Parathyroid adenoma (tissue), 2 donors: ENCODE data around the gene GAK.

Experiments used
- H2AFZ ChIP-seq: fragments of 300-600 bp; sonication (generic); one replicate; pipeline ENCODE4 v1.7.0; 2017; ENCODE audit warnings: antibody characterized with exemption, mild to moderate bottlenecking
- H3K27ac ChIP-seq: fragments of 300-600 bp; sonication (generic); one replicate; pipeline ENCODE4 v1.7.0; 2017
- H3K27me3 ChIP-seq: fragments of 300-600 bp; sonication (generic); one replicate; pipeline ENCODE4 v1.7.0; 2017; ENCODE audit warnings: low read length; ENCODE audit not compliant: control insufficient read depth, insufficient read depth
- H3K36me3 ChIP-seq: fragments of 300-600 bp; sonication (generic); one replicate; pipeline ENCODE4 v1.7.0; 2017; ENCODE audit warnings: low read length; ENCODE audit not compliant: control insufficient read depth, insufficient read depth
- H3K4me1 ChIP-seq: fragments of 300-600 bp; sonication (generic); one replicate; pipeline ENCODE4 v1.7.0; 2017; ENCODE audit warnings: control low read depth
- H3K4me2 ChIP-seq: fragments of 300-600 bp; sonication (generic); one replicate; pipeline ENCODE4 v1.7.0; 2017; ENCODE audit warnings: low read length
- H3K4me3 ChIP-seq: fragments of 300-600 bp; sonication (generic); one replicate; pipeline ENCODE4 v1.7.0; 2017; ENCODE audit warnings: low read depth, low read length
- H3K79me2 ChIP-seq: fragments of 300-600 bp; sonication (generic); one replicate; pipeline ENCODE4 v1.7.0; 2017; ENCODE audit warnings: control low read depth
- H3K9ac ChIP-seq: fragments of 300-600 bp; sonication (generic); one replicate; pipeline ENCODE4 v1.7.0; 2017; ENCODE audit warnings: mild to moderate bottlenecking
- H3K9me3 ChIP-seq: fragments of 300-600 bp; sonication (generic); one replicate; pipeline ENCODE4 v1.7.0; 2017; ENCODE audit warnings: low read length; ENCODE audit not compliant: control insufficient read depth
- TF ChIP-seq, protein P1 (sequence below): fragments of 300-600 bp; sonication (generic); IDR thresholded peaks from one replicate; pipeline ENCODE4 v1.7.0; 2017; ENCODE audit warnings: antibody characterized with exemption, mild to moderate bottlenecking
- donor health status: primary hyperparathyroidism.

The GAK gene

DNA sequence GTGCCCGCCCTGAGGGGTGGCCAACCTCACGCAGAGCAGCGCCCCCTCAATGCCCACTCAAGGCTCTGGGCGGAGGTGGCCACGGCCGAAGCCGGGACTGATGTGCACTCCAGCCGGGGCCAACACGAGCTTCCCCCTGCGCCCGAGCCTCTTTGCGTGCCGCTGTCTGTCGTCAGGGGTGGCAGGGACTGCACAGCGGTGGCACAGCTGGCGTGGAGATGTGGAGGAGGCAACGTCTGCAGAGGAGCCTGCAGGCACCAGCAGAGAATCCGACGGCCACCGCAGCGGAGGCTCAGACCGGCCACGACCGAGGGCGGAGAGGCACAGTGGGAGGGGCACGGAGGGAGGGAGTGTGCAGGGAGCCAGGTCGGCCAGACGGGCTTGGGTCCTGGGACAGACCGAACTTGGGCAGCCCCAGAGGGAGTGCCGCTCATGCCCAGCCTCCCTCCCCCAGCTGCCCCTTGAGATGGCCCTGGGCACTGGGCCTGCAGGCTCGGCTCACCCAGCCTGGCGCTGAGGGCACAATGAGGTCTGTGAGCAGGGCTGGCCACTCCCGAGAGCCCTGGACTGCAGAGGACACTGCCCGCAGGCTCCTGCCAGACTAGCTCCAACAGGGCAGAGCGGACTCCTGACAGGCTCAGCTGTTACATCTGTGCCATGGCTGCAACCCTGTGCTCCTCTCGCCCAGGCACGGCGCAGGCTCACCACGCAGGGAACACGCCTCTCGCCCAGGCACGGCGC, 59.7 kb downstream of the GAK start:
- H3K4me3 ChIP-seq = no peak overlapping the region
- H3K79me2 ChIP-seq = no peaks in the 10 kb centered on the region
- no peaks in the 10 kb centered on the region for H3K4me1 ChIP-seq
- no peaks in the 10 kb centered on the region for H3K36me3 ChIP-seq
- no peaks in the 10 kb centered on the region for H3K27me3 ChIP-seq
- TF ChIP-seq, protein P1, sequence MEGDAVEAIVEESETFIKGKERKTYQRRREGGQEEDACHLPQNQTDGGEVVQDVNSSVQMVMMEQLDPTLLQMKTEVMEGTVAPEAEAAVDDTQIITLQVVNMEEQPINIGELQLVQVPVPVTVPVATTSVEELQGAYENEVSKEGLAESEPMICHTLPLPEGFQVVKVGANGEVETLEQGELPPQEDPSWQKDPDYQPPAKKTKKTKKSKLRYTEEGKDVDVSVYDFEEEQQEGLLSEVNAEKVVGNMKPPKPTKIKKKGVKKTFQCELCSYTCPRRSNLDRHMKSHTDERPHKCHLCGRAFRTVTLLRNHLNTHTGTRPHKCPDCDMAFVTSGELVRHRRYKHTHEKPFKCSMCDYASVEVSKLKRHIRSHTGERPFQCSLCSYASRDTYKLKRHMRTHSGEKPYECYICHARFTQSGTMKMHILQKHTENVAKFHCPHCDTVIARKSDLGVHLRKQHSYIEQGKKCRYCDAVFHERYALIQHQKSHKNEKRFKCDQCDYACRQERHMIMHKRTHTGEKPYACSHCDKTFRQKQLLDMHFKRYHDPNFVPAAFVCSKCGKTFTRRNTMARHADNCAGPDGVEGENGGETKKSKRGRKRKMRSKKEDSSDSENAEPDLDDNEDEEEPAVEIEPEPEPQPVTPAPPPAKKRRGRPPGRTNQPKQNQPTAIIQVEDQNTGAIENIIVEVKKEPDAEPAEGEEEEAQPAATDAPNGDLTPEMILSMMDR = no peak
- H3K9me3 ChIP-seq = no peaks in the 10 kb centered on the region
- no peak overlapping the region for H2AFZ ChIP-seq
- H3K9ac ChIP-seq = no peak overlapping the region
- H3K27ac ChIP-seq = no peak overlapping the region
- H3K4me2 ChIP-seq = no peak overlapping the region

DNA sequence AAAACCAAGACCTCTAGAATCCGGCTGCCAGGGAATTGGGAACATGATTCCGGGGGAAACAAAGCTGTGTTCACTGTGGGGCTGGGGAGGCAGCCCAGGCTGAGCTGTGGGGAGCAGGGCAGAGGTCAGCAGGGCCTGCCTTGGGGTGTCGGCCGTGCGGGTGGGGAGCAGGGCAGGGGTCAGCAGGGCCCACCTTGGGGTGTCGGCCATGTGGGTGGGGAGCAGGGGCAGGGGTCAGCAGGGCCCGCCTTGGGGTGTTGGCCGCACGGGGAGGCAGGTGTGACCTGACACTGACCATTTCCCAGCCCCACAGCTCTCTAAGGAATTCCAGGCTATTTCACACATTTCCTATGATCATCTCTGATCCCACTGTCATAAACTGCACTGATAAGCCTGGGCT, 60.6 kb downstream of the GAK start:
- Histone ChIP-seq H3K9ac (no peak overlapping the region), H3K79me2 (no peaks in the 10 kb centered on the region), H3K36me3 (no peaks in the 10 kb centered on the region), H3K4me2 (no peak overlapping the region), H3K27me3 (no peaks in the 10 kb centered on the region), H3K4me3 (no peak overlapping the region), H3K27ac (no peak overlapping the region), H3K9me3 (no peaks in the 10 kb centered on the region), H3K4me1 (no peaks in the 10 kb centered on the region), H2AFZ (no peak overlapping the region)
- TF ChIP-seq, protein P1 = no peak

DNA sequence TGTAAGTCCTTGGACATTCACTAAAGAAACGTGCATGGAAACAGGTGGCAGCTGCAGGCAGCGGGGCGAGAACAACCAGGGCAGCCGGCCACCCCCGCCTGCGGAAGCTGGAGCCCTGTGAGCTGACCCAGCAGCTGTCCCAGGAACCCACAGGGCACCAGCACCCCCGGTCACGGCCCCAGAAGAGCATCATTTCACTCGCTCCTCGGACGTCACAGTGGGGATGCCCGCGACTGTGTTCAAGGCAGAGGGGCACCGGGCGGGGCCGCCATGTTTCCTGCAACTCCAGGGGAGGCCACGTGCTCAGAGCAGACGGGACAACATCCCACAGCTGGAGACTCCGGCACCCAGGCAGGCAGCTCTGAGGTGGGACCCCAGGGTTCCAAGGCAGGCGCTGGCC, 61.2 kb downstream of the GAK start:
- H3K36me3 ChIP-seq = no peaks in the 10 kb centered on the region
- H2AFZ ChIP-seq = no peak overlapping the region
- no peaks in the 10 kb centered on the region for H3K4me1 ChIP-seq
- H3K4me3 ChIP-seq = no peak overlapping the region
- TF ChIP-seq, protein P1 = no peak
- H3K9me3 ChIP-seq = no peaks in the 10 kb centered on the region
- H3K4me2 ChIP-seq = no peak overlapping the region
- H3K79me2 ChIP-seq = no peaks in the 10 kb centered on the region
- no peaks in the 10 kb centered on the region for H3K27me3 ChIP-seq
- H3K27ac ChIP-seq = no peak overlapping the region
- no peak overlapping the region for H3K9ac ChIP-seq

DNA sequence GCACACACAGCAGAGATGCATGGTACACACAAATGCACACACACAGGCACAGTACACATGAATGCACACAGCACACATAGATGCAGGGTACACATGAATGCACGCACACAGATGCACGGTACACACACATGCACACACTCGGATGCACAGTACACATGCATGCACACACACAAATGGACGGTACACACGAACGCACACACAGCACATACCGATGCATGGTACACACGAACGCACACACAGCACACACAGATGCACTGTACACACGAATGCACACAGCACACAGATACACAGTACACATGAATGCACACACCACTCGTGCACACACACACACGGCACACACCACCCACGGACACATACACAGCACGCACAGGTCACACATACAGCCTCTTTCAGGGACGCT, 62.3 kb downstream of the GAK start:
- Histone ChIP-seq H3K27ac (no peak overlapping the region), H3K36me3 (no peaks in the 10 kb centered on the region), H3K79me2 (no peaks in the 10 kb centered on the region), H3K9ac (no peak overlapping the region), H3K4me1 (no peaks in the 10 kb centered on the region), H2AFZ (no peak overlapping the region), H3K9me3 (no peaks in the 10 kb centered on the region), H3K27me3 (no peaks in the 10 kb centered on the region), H3K4me3 (no peak overlapping the region), H3K4me2 (no peak overlapping the region)
- TF ChIP-seq, protein P1 = no peak

DNA sequence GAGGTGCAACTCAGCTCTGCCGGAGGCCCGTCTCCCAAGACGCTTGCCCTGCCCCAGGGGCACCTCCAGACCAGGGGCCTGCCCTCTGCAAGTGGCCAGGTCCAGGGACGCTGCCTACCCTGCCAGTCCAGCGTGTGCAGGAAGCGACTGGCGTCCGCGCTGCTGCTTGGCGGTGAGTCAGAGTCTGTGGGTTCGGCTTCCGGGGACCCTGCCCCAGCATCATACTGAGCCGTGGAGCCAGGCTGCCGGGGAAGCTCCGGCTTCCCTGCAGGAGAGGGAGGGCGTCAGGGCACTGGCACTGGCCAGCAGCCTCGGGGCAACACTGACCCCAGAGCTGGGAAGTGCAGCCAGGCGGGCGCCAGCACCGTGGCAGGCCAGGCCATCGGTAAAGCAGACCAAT, 63.7 kb downstream of the GAK start:
- Histone ChIP-seq H3K4me2 (no peak overlapping the region), H3K9me3 (no peaks in the 10 kb centered on the region), H3K4me3 (no peak overlapping the region), H3K27ac (no peak overlapping the region), H3K79me2 (no peaks in the 10 kb centered on the region), H3K27me3 (no peaks in the 10 kb centered on the region), H3K9ac (no peak overlapping the region), H2AFZ (no peak overlapping the region), H3K4me1 (no peaks in the 10 kb centered on the region), H3K36me3 (no peaks in the 10 kb centered on the region)
- TF ChIP-seq, protein P1 = no peak
